Type B pancreatic cell (in vitro differentiated cells): ENCODE results near the gene NCAPH2. TPM values are rescaled to one million over a fixed set of nuclear protein-coding genes. Genes with fewer than 3 reads are reported as not detected.
"Not testable (repeated sequence)": the region's sequence is repeated elsewhere in the genome, so short reads cannot be mapped to it uniquely, and the experiment has no call there.

ENCODE experiments used
- DNase-seq: peaks from one replicate; pipeline ENCODE4 v3.0.0; 2021; ENCODE audit warnings: mixed read lengths; ENCODE audit not compliant: unreplicated experiment; ENCODE audit errors: extremely low spot score
- H3K27ac Mint-ChIP-seq: 2 replicates; pipeline ENCODE4 v1.8.0; 2021; ENCODE audit warnings: mild to moderate bottlenecking, mixed read lengths
- H3K27me3 Mint-ChIP-seq: 2 replicates; pipeline ENCODE4 v1.8.0; 2021; ENCODE audit warnings: mixed read lengths
- H3K36me3 Mint-ChIP-seq: 2 replicates; pipeline ENCODE4 v1.8.0; 2021; ENCODE audit warnings: mixed read lengths
- H3K4me1 Mint-ChIP-seq: one replicate; pipeline ENCODE4 v1.8.0; 2021; ENCODE audit warnings: mixed read lengths; ENCODE audit not compliant: unreplicated experiment
- H3K4me3 Mint-ChIP-seq: 2 replicates; pipeline ENCODE4 v1.8.0; 2021; ENCODE audit warnings: mild to moderate bottlenecking, mixed read lengths
- H3K9me3 Mint-ChIP-seq: 2 replicates; pipeline ENCODE4 v1.8.0; 2021; ENCODE audit warnings: mixed read lengths
- total RNA-seq: library from RNA; stranded (reverse); gene quantifications from 2 replicates; pipeline ENCODE4 v1.2.1, GENCODE V29; 2021; ENCODE audit warnings: low replicate concordance
- TF ChIP-seq, protein P1 (sequence below): fragments of 200-600 bp; sonication (generic); conservative IDR thresholded peaks from 2 replicates; pipeline ENCODE4 v1.5.0; 2021; ENCODE audit warnings: antibody characterized with exemption, mild to moderate bottlenecking

The NCAPH2 gene
- total RNA-seq, 1 donor from 2014 or later, result 75.2 TPM

- H3K27me3 Mint-ChIP-seq, result peaks cover 38% of the 10 kb centered on the region
- TF ChIP-seq, protein P1, sequence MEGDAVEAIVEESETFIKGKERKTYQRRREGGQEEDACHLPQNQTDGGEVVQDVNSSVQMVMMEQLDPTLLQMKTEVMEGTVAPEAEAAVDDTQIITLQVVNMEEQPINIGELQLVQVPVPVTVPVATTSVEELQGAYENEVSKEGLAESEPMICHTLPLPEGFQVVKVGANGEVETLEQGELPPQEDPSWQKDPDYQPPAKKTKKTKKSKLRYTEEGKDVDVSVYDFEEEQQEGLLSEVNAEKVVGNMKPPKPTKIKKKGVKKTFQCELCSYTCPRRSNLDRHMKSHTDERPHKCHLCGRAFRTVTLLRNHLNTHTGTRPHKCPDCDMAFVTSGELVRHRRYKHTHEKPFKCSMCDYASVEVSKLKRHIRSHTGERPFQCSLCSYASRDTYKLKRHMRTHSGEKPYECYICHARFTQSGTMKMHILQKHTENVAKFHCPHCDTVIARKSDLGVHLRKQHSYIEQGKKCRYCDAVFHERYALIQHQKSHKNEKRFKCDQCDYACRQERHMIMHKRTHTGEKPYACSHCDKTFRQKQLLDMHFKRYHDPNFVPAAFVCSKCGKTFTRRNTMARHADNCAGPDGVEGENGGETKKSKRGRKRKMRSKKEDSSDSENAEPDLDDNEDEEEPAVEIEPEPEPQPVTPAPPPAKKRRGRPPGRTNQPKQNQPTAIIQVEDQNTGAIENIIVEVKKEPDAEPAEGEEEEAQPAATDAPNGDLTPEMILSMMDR, result no peak
- peaks cover 4% of the 10 kb centered on the region for H3K36me3 Mint-ChIP-seq
- no peak for DNase-seq
- H3K9me3 Mint-ChIP-seq, result no peaks in the 10 kb centered on the region
- H3K4me3 Mint-ChIP-seq, result no peak overlapping the region
- H3K4me1 Mint-ChIP-seq, result peaks cover 17% of the 10 kb centered on the region
- no peak overlapping the region for H3K27ac Mint-ChIP-seq
Measured at GRCh38 chr22:50535113-50535512, 27.1 kb downstream of the NCAPH2 start.

DNA sequence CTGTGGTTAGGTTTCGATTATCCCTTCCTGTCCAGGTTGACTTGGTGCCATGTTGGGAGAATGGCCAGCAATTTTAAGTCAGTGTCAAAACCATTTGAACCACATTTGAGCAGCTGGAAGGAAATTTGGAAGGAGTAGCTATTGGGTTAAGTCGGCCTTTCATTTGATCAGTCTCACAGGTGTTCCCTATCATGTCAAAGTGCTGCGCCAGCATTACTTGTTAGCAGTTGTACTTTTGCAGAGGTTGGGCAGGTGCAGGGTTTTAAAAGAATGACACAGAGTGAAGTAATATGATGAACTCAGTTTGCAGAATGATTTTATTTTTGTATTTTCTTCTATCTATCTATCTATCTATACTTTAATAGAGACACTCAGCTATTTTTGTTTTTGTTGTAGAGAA lies 28.2 kb downstream of the NCAPH2 start:
- no peak overlapping the region for H3K4me3 Mint-ChIP-seq
- H3K4me1 Mint-ChIP-seq, result peaks cover 17% of the 10 kb centered on the region
- H3K36me3 Mint-ChIP-seq, result peaks cover 4% of the 10 kb centered on the region
- no peak for DNase-seq
- no peaks in the 10 kb centered on the region for H3K9me3 Mint-ChIP-seq
- H3K27me3 Mint-ChIP-seq, result peaks cover 31% of the 10 kb centered on the region
- TF ChIP-seq, protein P1, result no peak
- no peak overlapping the region for H3K27ac Mint-ChIP-seq

DNA sequence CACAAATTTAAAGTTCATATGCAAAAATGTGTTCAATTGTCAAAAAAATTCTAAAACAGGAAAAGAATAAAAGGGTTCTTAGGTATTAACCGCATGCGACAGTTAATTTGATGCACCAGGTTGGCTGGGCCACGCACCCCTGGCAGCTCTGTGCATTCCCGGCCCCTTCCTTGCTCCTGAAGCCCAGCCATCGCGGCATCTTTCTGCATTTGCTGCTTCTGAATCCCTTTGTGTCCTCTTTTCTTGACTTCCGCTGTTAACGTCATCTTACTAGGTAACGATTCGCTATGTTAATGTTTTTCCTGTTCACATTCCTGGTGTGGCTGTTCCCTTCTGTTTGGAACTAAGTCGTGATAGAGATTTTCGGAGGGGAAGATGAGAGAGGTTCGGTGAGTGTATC lies 29.7 kb downstream of the NCAPH2 start:
- no peaks in the 10 kb centered on the region for H3K9me3 Mint-ChIP-seq

DNA sequence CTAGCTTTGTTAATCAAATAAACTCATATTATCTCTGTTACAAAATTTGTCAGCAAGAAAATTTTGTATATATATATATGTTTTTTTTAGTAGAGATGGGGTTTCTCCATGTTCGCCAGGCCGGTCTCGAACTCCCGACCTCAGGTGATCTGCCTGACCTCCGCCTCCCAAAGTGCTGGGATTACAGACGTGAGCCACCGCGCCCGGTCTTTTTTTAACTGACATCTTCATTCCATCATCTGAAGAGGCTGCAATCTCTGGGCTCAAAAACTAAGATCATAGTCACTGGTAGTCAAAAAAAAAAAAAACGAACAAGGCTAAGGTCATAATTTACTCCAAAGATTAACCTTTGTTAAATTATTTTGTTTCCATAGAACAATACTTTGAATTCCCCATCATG lies 32.4 kb downstream of the NCAPH2 start:
- H3K4me3 Mint-ChIP-seq, result no peak overlapping the region
- peak overlapping the region; percentile 60 for H3K27ac Mint-ChIP-seq
- H3K27me3 Mint-ChIP-seq, result peaks cover 9% of the 10 kb centered on the region
- peaks cover 4% of the 10 kb centered on the region for H3K36me3 Mint-ChIP-seq
- no peaks in the 10 kb centered on the region for H3K9me3 Mint-ChIP-seq
- TF ChIP-seq, protein P1, result no peak
- DNase-seq, result no peak
- H3K4me1 Mint-ChIP-seq, result peaks cover 3% of the 10 kb centered on the region

More for the DNA sequence above, 29.7 kb downstream of the NCAPH2 start:
- TF ChIP-seq, protein P1, result no peak
- Mint-ChIP-seq H3K4me3 (no peak overlapping the region), H3K27ac (no peak overlapping the region), H3K36me3 (peaks cover 4% of the 10 kb centered on the region), H3K27me3 (peaks cover 28% of the 10 kb centered on the region), H3K4me1 (peaks cover 21% of the 10 kb centered on the region)
- no peak for DNase-seq

- H3K4me3 Mint-ChIP-seq, H3K36me3 Mint-ChIP-seq, H3K9me3 Mint-ChIP-seq, H3K4me1 Mint-ChIP-seq, DNase-seq, H3K27me3 Mint-ChIP-seq: not testable (repeated sequence)
- peak overlapping the region; percentile 56 for H3K27ac Mint-ChIP-seq
Measured at GRCh38 chr22:50541667-50542026, 33.6 kb downstream of the NCAPH2 start.

GRCh38 chr22:50542416-50542927 lies 34.4 kb downstream of the NCAPH2 start:
- TF ChIP-seq, protein P1, result no peak
- peaks cover 9% of the 10 kb centered on the region for H3K27me3 Mint-ChIP-seq
- H3K36me3 Mint-ChIP-seq, result peaks cover 4% of the 10 kb centered on the region
- H3K9me3 Mint-ChIP-seq, result no peaks in the 10 kb centered on the region
- peak overlapping the region; percentile 30 for H3K4me3 Mint-ChIP-seq
- peaks cover 3% of the 10 kb centered on the region for H3K4me1 Mint-ChIP-seq
- no peak for DNase-seq
- no peak overlapping the region for H3K27ac Mint-ChIP-seq
